Kidney (tissue), 14 donors: ENCODE measurements around the gene KIR3DL2. TPM values are rescaled to one million over a fixed set of nuclear protein-coding genes. Genes with fewer than 3 reads are reported as not detected.
"Not testable (repeated sequence)": the region's sequence is repeated elsewhere in the genome, so short reads cannot be mapped to it uniquely, and the experiment has no call there.

Source experiments
- DNase-seq, 5 donors: peaks; one replicate each; pipeline ENCODE4 v3.0.0-alpha.2; 2013 to 2020
- FAIRE-seq: peaks from 2 replicates; lab custom pipeline; 2012; peaks lifted over from hg19 to GRCh38; lab: Jason Lieb, UNC
- H3K27ac ChIP-seq, 2 donors: one replicate each; pipeline ENCODE4 v1.7.0; 2013; ENCODE audit warnings: low read depth in 2 of 2, low read length in 2 of 2, inconsistent platforms in 1 of 2
- H3K27me3 ChIP-seq: one replicate; pipeline ENCODE4 v1.7.1; 2013; ENCODE audit warnings: low read length, inconsistent platforms; ENCODE audit not compliant: control insufficient read depth, insufficient read depth
- H3K36me3 ChIP-seq, 3 donors: one replicate each; pipeline versions ENCODE4 v1.7.0 to v1.7.1; 2013; ENCODE audit warnings: low read length in 3 of 3, control low read depth in 1 of 3, inconsistent platforms in 1 of 3; ENCODE audit not compliant: insufficient read depth in 3 of 3, control insufficient read depth in 2 of 3
- H3K4me1 ChIP-seq, 3 donors: one replicate each; pipeline versions ENCODE4 v1.7.0 to v1.7.1; 2013; ENCODE audit warnings: low read length in 3 of 3, inconsistent platforms in 1 of 3, low read depth in 1 of 3; ENCODE audit not compliant: control insufficient read depth in 2 of 3, insufficient read depth in 2 of 3
- H3K4me3 ChIP-seq, 3 donors: one replicate each; pipeline versions ENCODE4 v1.7.0 to v1.8.1; 2013; ENCODE audit warnings: low read length in 3 of 3, control low read depth in 1 of 3, inconsistent platforms in 1 of 3
- H3K9ac ChIP-seq, 3 donors: one replicate each; pipeline versions ENCODE4 v1.7.0 to v1.7.1; 2013; ENCODE audit warnings: low read length in 3 of 3, control low read depth in 1 of 3, inconsistent platforms in 1 of 3
- H3K9me3 ChIP-seq, 3 donors: one replicate each; pipeline versions ENCODE4 v1.7.0 to v1.7.1; 2013; ENCODE audit warnings: low read length in 3 of 3, control low read depth in 1 of 3, inconsistent platforms in 1 of 3; ENCODE audit not compliant: control insufficient read depth in 2 of 3, insufficient read depth in 1 of 3
- CTCF ChIP-seq: IDR thresholded peaks from 3 replicates; pipeline ENCODE4 v1.5.1; 2012; ENCODE audit warnings: mild to moderate bottlenecking, moderate library complexity, borderline replicate concordance; ENCODE audit not compliant: insufficient read depth; ENCODE audit errors: extremely low read depth
- intact Hi-C: fragments of 100-400 bp; cut with DNase I; formaldehyde crosslinking; loops from one replicate; pipeline ENCODE4 v1.11.1; 2022
- polyA plus RNA-seq: library from polyadenylated mRNA; stranded (reverse); fragments of 350-450 nt; fragmentation: Illumina TruSeq; extraction: RNeasy Lipid Tissue Mini Kit (QIAGEN cat#74804); gene quantifications from one replicate; pipeline ENCODE4 v1.2.3, GENCODE V29; 2014; ENCODE audit warnings: low read depth, low replicate concordance; ENCODE audit not compliant: insufficient read depth
- total RNA-seq: library from RNA; stranded (reverse); fragmentation: NEBNext Ultra II Directional; extraction: Animal tissue kit (Norgen Biotek cat#: 25700); gene quantifications from one replicate; pipeline ENCODE4 v1.2.1, GENCODE V29; 2021
- donor health status: control.
- donor health status: control.
- donor health status: control.
- donor health status: control.
- donor health status: control.
- donor health status: DM: yes; HTN: yes; CAD: no.
- donor health status: Normal renal cell carcinoma (clear cell type).

Gene KIR3DL2
- total and polyA plus RNA-seq, 2 donors from 2014 or later = 0.13 TPM; not detected in 1

- no peak overlapping the region for H3K27ac ChIP-seq
- no peak overlapping the region for H3K9ac ChIP-seq
- FAIRE-seq (no peak), DNase-seq (no peak)
- no peak overlapping the region for H3K4me3 ChIP-seq
- no peaks in the 10 kb centered on the region for H3K9me3 ChIP-seq
- no peak for TF ChIP-seq CTCF
- no peaks in the 10 kb centered on the region for H3K36me3 ChIP-seq
- intact Hi-C loops = no loop called here
- no peaks in the 10 kb centered on the region for H3K27me3 ChIP-seq
- H3K4me1 ChIP-seq = no peaks in the 10 kb centered on the region
Measured at GRCh38 chr19:54889566-54889965, 39.3 kb downstream of the KIR3DL2 start.

- no peak for FAIRE-seq
- H3K9me3 ChIP-seq = no peaks in the 10 kb centered on the region
- H3K27ac ChIP-seq = no peak overlapping the region
- no peak overlapping the region for H3K4me3 ChIP-seq
- no peaks in the 10 kb centered on the region for H3K36me3 ChIP-seq
- no peaks in the 10 kb centered on the region for H3K4me1 ChIP-seq
- TF ChIP-seq CTCF = no peak
- no peaks in the 10 kb centered on the region for H3K27me3 ChIP-seq
- DNase-seq = no peak
- intact Hi-C loops = no loop called here
- no peak overlapping the region for H3K9ac ChIP-seq
Measured at GRCh38 chr19:54893406-54893805, 43.2 kb downstream of the KIR3DL2 start.

GRCh38 chr19:54894106-54894505 lies 43.9 kb downstream of the KIR3DL2 start:
- H3K9me3 ChIP-seq, DNase-seq, H3K4me3 ChIP-seq, FAIRE-seq, H3K9ac ChIP-seq, intact Hi-C loops, H3K27me3 ChIP-seq, H3K4me1 ChIP-seq, H3K27ac ChIP-seq, H3K36me3 ChIP-seq: not testable (repeated sequence)

- H3K27me3 ChIP-seq = no peaks in the 10 kb centered on the region
- intact Hi-C loops = no loop called here
- no peak for FAIRE-seq
Measured at GRCh38 chr19:54896036-54896435, 45.8 kb downstream of the KIR3DL2 start.

GRCh38 chr19:54898685-54899084 lies 48.4 kb downstream of the KIR3DL2 start:
- H3K9me3 ChIP-seq, H3K36me3 ChIP-seq, H3K27ac ChIP-seq, H3K4me1 ChIP-seq, H3K9ac ChIP-seq, FAIRE-seq, intact Hi-C loops, H3K4me3 ChIP-seq, DNase-seq, H3K27me3 ChIP-seq: not testable (repeated sequence)

More at GRCh38 chr19:54896036-54896435, 45.8 kb downstream of the KIR3DL2 start:
- DNase-seq = no peak
- H3K4me1 ChIP-seq = no peaks in the 10 kb centered on the region
- H3K9ac ChIP-seq = no peak overlapping the region
- no peaks in the 10 kb centered on the region for H3K36me3 ChIP-seq
- H3K9me3 ChIP-seq = no peaks in the 10 kb centered on the region
- TF ChIP-seq CTCF = no peak
- no peak overlapping the region for H3K27ac ChIP-seq
- no peak overlapping the region for H3K4me3 ChIP-seq

GRCh38 chr19:54899646-54900045 lies 49.4 kb downstream of the KIR3DL2 start:
- intact Hi-C loops, H3K4me1 ChIP-seq, H3K4me3 ChIP-seq, H3K9ac ChIP-seq, H3K9me3 ChIP-seq, FAIRE-seq, H3K27ac ChIP-seq, H3K36me3 ChIP-seq, H3K27me3 ChIP-seq, DNase-seq: not testable (repeated sequence)
